ENCODE results near the gene EXOC4.

DNA sequence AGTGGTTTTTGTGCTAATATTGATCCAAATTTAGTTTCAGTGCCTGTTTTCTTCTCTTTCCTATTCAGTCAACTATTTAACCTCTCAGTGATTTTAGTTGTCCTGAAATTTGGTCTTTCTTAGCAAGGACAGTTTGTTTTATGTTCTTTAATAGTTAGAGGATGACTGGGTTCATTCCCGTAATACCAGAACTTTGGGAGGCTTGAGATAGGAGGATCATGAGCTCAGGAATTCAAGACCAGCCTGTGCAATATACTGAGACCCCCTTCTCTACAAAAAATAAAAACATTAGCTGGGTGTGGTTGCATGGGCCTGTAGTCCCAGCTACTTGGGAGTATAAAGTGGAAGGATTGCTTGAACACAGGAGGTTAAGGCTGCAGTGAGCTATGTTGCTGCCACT lies 148.3 kb downstream of the EXOC4 start:
- TF ChIP-seq, protein P1, sequence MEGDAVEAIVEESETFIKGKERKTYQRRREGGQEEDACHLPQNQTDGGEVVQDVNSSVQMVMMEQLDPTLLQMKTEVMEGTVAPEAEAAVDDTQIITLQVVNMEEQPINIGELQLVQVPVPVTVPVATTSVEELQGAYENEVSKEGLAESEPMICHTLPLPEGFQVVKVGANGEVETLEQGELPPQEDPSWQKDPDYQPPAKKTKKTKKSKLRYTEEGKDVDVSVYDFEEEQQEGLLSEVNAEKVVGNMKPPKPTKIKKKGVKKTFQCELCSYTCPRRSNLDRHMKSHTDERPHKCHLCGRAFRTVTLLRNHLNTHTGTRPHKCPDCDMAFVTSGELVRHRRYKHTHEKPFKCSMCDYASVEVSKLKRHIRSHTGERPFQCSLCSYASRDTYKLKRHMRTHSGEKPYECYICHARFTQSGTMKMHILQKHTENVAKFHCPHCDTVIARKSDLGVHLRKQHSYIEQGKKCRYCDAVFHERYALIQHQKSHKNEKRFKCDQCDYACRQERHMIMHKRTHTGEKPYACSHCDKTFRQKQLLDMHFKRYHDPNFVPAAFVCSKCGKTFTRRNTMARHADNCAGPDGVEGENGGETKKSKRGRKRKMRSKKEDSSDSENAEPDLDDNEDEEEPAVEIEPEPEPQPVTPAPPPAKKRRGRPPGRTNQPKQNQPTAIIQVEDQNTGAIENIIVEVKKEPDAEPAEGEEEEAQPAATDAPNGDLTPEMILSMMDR (conservative IDR thresholded peaks at IDR 0.05 in 1 of 2, IDR thresholded peaks at IDR 0.05 in 1 of 2; ENCODE audit: low read depth in 1 of 2, low read length in 2 of 2), result no peak
- no peak for TF ChIP-seq EZH2 (IDR thresholded peaks at IDR 0.05; ENCODE audit: low read length, missing control alignments)

Data from fibroblast of lung (primary cell).